HG02623 (cell line): Measurements from ENCODE around the gene DPYD.

Source experiments
- ATAC-seq: cut with Tn5 transposase; IDR thresholded peaks from one replicate; pipeline ENCODE4 v1.9.1; 2021; ENCODE audit warnings: moderate library complexity; ENCODE audit not compliant: unreplicated experiment

The DPYD gene

GRCh38 chr1:97792655-97793054 is 128.2 kb downstream of the DPYD start:
- ATAC-seq: no peak

GRCh38 chr1:97791251-97791650 is 129.6 kb downstream of the DPYD start:
- ATAC-seq: peak; percentile 75

GRCh38 chr1:97787231-97787630 is 133.6 kb downstream of the DPYD start:
- no peak for ATAC-seq

GRCh38 chr1:97784661-97785060 is 136.2 kb downstream of the DPYD start:
- no peak for ATAC-seq

- no peak for ATAC-seq
Observed at GRCh38 chr1:97783751-97784150, 137.1 kb downstream of the DPYD start.

GRCh38 chr1:97781762-97782337 is 139.0 kb downstream of the DPYD start:
- peak; percentile 47 for ATAC-seq

- no peak for ATAC-seq
Observed at GRCh38 chr1:97780884-97781283, 139.9 kb downstream of the DPYD start.

- no peak for ATAC-seq
Observed at GRCh38 chr1:97778718-97779117, 142.1 kb downstream of the DPYD start.

- no peak for ATAC-seq
Observed at GRCh38 chr1:97770376-97770775, 150.5 kb downstream of the DPYD start.

- no peak for ATAC-seq
Observed at GRCh38 chr1:97767381-97767780, 153.5 kb downstream of the DPYD start.

GRCh38 chr1:97764991-97765390 is 155.8 kb downstream of the DPYD start:
- ATAC-seq: no peak

GRCh38 chr1:97761637-97762036 is 159.2 kb downstream of the DPYD start:
- ATAC-seq: no peak

GRCh38 chr1:97759078-97759477 is 161.8 kb downstream of the DPYD start:
- ATAC-seq: no peak

- ATAC-seq: no peak
Observed at GRCh38 chr1:97758541-97759057, 162.2 kb downstream of the DPYD start.

GRCh38 chr1:97745912-97746311 is 174.9 kb downstream of the DPYD start:
- no peak for ATAC-seq

- no peak for ATAC-seq
Observed at GRCh38 chr1:97744977-97745376, 175.9 kb downstream of the DPYD start.

- no peak for ATAC-seq
Observed at GRCh38 chr1:97743129-97743528, 177.7 kb downstream of the DPYD start.

GRCh38 chr1:97740891-97741290 is 179.9 kb downstream of the DPYD start:
- no peak for ATAC-seq

- no peak for ATAC-seq
Observed at GRCh38 chr1:97739596-97740103, 181.2 kb downstream of the DPYD start.

- no peak for ATAC-seq
Observed at GRCh38 chr1:97738270-97738669, 182.6 kb downstream of the DPYD start.

- ATAC-seq: no peak
Observed at GRCh38 chr1:97730271-97730670, 190.6 kb downstream of the DPYD start.

- no peak for ATAC-seq
Observed at GRCh38 chr1:97728436-97728835, 192.4 kb downstream of the DPYD start.

- no peak for ATAC-seq
Observed at GRCh38 chr1:97727029-97727428, 193.8 kb downstream of the DPYD start.
